ENCODE results near the gene ARHGAP6. TPM values are rescaled to one million over a fixed set of nuclear protein-coding genes. Genes with fewer than 3 reads are reported as not detected.
"Not testable (repeated sequence)": the region's sequence is repeated elsewhere in the genome, so short reads cannot be mapped to it uniquely, and the experiment has no call there.

Gene ARHGAP6
- total RNA-seq, 6 experiments from 2014 or later, result 0.38 to 1.2 (median 0.78) TPM

- H3K27ac ChIP-seq, result no peak overlapping the region
- no peaks in the 10 kb centered on the region for H3K36me3 ChIP-seq
- H3K4me1 ChIP-seq, result no peaks in the 10 kb centered on the region
- WGBS (ENCODE audit: insufficient coverage, low coverage, low lambda C conversion rate, missing lambda C conversion rate), result 47% methylated on average over 6 of the region's 7 CpGs
- intact Hi-C loops (cut with DNase I), result no loop called here
- TF ChIP-seq CTCF (IDR thresholded peaks at IDR 0.05) (no peak), POLR2A (IDR thresholded peaks at IDR 0.05) (no peak)
- ATAC-seq (peak in 3 of 4 donors; percentile 31 to 63 (median 47)), DNase-seq (no peak)
- no peaks in the 10 kb centered on the region for H3K9me3 ChIP-seq
- H3K4me3 ChIP-seq, result no peak overlapping the region
- H3K27me3 ChIP-seq, result no peaks in the 10 kb centered on the region
These were observed 297.9 kb downstream of the ARHGAP6 start for GRCh38 chrX:11367609-11368430.

DNA sequence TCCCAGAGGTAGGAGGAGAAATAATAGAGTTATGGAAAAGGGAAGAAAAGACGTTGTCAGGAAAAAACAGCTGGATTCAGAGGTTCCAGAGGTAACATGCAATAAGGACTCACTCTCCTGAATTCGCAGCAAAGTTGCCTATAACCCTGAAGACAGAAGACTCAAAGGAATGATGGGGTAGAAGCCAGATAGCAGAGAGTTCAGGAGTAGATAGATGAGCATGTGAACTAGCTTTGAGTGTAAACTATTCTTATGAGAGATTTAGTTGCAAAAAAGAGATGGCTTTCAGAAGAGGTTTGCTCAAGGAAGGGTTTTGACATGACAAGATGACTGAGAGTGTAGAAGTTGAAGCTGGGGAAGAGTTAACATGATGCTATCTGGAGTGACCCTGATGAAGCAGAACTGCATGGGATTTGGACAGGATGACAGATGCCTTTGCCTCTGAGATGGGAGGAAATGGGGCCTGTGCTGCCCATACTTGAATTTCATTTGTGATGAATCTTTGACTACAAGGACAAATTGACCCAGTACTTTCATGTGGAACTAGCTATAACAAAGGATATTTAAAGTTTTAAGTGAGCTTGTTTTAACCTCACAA lies 298.6 kb downstream of the ARHGAP6 start:
- TF ChIP-seq CTCF (IDR thresholded peaks at IDR 0.05) (no peak), POLR2A (IDR thresholded peaks at IDR 0.05) (no peak)
- H3K9me3 ChIP-seq, result no peaks in the 10 kb centered on the region
- H3K27ac ChIP-seq, result no peak overlapping the region
- DNase-seq (no peak), ATAC-seq (no peak)
- H3K27me3 ChIP-seq, result no peaks in the 10 kb centered on the region
- no peaks in the 10 kb centered on the region for H3K36me3 ChIP-seq
- no peaks in the 10 kb centered on the region for H3K4me1 ChIP-seq
- intact Hi-C loops (cut with DNase I), result no loop called here
- 50% methylated on average over 2 of the region's 2 CpGs for WGBS (ENCODE audit: insufficient coverage, low coverage, low lambda C conversion rate, missing lambda C conversion rate)
- no peak overlapping the region for H3K4me3 ChIP-seq

DNA sequence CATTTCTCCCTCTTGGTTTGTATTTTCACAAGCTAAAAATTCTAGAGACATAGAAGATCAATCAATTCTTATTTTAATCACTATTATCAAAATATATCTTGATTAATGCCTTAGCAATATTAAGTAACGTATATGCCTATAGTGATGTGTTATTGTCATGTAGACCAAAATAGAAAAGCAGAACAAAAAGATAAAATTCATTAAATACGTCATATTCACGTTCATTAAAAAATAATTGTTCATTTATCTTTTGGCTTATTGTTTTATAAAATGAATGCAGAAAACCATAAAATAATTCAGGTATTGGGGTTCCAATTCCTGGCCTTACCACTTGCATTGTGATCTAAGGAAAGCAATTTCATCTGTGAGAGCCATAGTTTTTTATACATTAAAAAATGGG lies 300.3 kb downstream of the ARHGAP6 start:
- Histone ChIP-seq H3K4me1 (no peaks in the 10 kb centered on the region), H3K9me3 (no peaks in the 10 kb centered on the region), H3K4me3 (no peak overlapping the region), H3K36me3 (no peaks in the 10 kb centered on the region), H3K27me3 (no peaks in the 10 kb centered on the region), H3K27ac (no peak overlapping the region)
- DNase-seq, result no peak
- WGBS (ENCODE audit: insufficient coverage, low coverage, low lambda C conversion rate, missing lambda C conversion rate), result 65% methylated on average over 3 of the region's 3 CpGs
- intact Hi-C loops (cut with DNase I), result no loop called here
- no peak for ATAC-seq
- TF ChIP-seq CTCF (IDR thresholded peaks at IDR 0.05) (no peak), POLR2A (IDR thresholded peaks at IDR 0.05) (no peak)

DNA sequence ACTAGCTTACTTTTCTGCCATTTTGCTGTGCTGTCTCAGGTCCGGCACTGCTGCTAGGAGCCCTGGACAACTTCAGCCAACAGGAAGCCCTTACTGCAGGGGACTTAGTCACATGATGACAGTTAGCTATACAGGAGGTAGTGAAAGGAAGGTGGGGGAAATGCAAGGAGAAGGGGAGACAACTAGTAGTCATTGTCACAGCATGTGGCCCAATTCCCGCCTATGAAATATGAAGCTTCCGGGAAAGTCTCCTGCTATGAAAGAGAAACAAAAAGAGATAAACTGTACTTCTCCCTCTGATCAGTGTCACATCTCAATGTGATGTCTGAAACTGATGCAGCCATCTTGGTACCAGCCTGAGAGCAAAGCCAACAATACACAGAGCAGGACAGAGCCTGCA lies 300.9 kb downstream of the ARHGAP6 start:
- Histone ChIP-seq H3K9me3 (no peaks in the 10 kb centered on the region), H3K27me3 (no peaks in the 10 kb centered on the region), H3K27ac (no peak overlapping the region), H3K36me3 (no peaks in the 10 kb centered on the region), H3K4me1 (no peaks in the 10 kb centered on the region), H3K4me3 (no peak overlapping the region)
- ATAC-seq (no peak), DNase-seq (no peak)
- WGBS (ENCODE audit: insufficient coverage, low coverage, low lambda C conversion rate, missing lambda C conversion rate), result 86% methylated on average over 3 of the region's 3 CpGs
- no peak for TF ChIP-seq POLR2A (IDR thresholded peaks at IDR 0.05)
- no peak for TF ChIP-seq CTCF (IDR thresholded peaks at IDR 0.05)
- intact Hi-C loops (cut with DNase I), result no loop called here

GRCh38 chrX:11363825-11364224 lies 301.9 kb downstream of the ARHGAP6 start:
- H3K27ac ChIP-seq; intact Hi-C loops (cut with DNase I); H3K4me3 ChIP-seq; ATAC-seq; H3K27me3 ChIP-seq; DNase-seq; H3K9me3 ChIP-seq; H3K4me1 ChIP-seq; H3K36me3 ChIP-seq: not testable (repeated sequence)
- 30% methylated on average over 1 of the region's 1 CpG for WGBS (ENCODE audit: insufficient coverage, low coverage, low lambda C conversion rate, missing lambda C conversion rate)
